Activated CD8-positive, alpha-beta T cell treated with anti-CD3 and anti-CD28 coated beads for 36 hours (primary cell): ENCODE results near the gene TNFAIP8L3. TPM values are rescaled to one million over a fixed set of nuclear protein-coding genes. Genes with fewer than 3 reads are reported as not detected.

Experiments
- ATAC-seq: fragments of 200-7000 bp; cut with Tn5 transposase; one replicate; pipeline ENCODE4 v1.10.0; 2021; ENCODE audit warnings: mild to moderate bottlenecking, moderate library complexity
- CTCF ChIA-PET: fragments of 350-600 bp; sonication (Branson Sonifier 250); formaldehyde crosslinking; loops from one replicate; lab custom pipeline; 2021; ENCODE audit warnings: antibody characterized with exemption; lab: Charles Lee
- POLR2A ChIA-PET: fragments of 350-600 bp; sonication (Branson Sonifier 250); formaldehyde crosslinking; loops from one replicate; lab custom pipeline; 2021; ENCODE audit warnings: antibody characterized with exemption; lab: Charles Lee
- DNase-seq: peaks from one replicate; pipeline ENCODE4 v3.0.0-alpha.2; 2020
- H3K27ac Mint-ChIP-seq: one replicate; pipeline ENCODE4 v1.8.0; 2021; ENCODE audit warnings: mild to moderate bottlenecking, mixed read lengths
- H3K27me3 Mint-ChIP-seq: one replicate; pipeline ENCODE4 v1.8.0; 2021; ENCODE audit warnings: mixed read lengths
- H3K36me3 Mint-ChIP-seq: one replicate; pipeline ENCODE4 v1.8.0; 2021; ENCODE audit warnings: low read depth, mixed read lengths
- H3K4me1 Mint-ChIP-seq: one replicate; pipeline ENCODE4 v1.8.0; 2021; ENCODE audit warnings: low read depth, mixed read lengths
- H3K4me3 Mint-ChIP-seq: one replicate; pipeline ENCODE4 v1.8.0; 2021; ENCODE audit warnings: mild to moderate bottlenecking, moderate library complexity, mixed read lengths
- H3K9me3 Mint-ChIP-seq: one replicate; pipeline ENCODE4 v1.8.0; 2021; ENCODE audit warnings: mixed read lengths
- intact Hi-C: fragments of 100-400 bp; cut with micrococcal nuclease; formaldehyde crosslinking; loops from one replicate; pipeline ENCODE4 v1.10.0; 2022
- total RNA-seq, 2 experiments: library from RNA; stranded (reverse); gene quantifications; one replicate each; pipeline ENCODE4 v1.2.3, GENCODE V29; 2021
- TF ChIP-seq, protein P1 (sequence below): fragments of 200-600 bp; IDR thresholded peaks from one replicate; pipeline ENCODE4 v1.8.0; 2022; ENCODE audit warnings: antibody characterized with exemption, mild to moderate bottlenecking

The TNFAIP8L3 gene
- total RNA-seq, 2 experiments from 2014 or later = 0.14 TPM; not detected in 1

DNA sequence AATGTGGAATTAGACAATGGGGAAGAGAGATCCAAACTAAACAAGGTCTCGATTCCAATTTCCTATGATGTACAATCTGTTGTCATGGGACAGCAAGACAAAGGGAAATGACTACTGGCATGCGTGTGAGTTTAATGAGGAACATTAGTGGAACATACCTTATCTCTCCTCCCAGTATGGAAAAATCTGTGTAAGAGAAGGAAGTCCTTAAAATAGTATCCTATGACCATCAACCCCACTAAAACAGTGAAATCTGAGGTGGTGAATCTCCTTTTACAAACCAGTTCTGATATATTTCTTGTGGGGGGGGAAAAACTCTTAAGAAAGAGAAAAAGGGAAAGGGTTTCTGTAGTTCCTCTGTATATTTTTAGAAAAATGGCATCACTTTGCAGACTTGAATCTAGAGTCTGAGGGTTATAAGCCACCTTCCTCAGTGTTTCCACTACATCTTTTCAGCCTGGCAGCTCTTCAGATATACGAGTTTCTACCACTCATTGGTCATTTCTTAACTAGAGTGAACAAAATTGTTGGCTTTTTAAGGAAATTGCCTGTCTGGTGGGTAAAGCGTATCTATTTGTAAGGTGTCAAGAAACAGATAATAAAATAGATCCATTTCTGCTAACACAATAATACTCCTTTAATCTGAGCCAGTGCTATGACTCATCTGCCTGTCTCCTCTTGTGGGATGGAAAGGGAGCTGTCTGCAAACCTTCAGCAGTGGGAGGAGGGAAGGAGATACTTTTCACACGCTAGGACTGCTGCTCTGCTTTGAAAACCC, 3.0 kb upstream of the TNFAIP8L3 start:
- Mint-ChIP-seq H3K27ac (no peak overlapping the region), H3K27me3 (peaks cover 55% of the 10 kb centered on the region), H3K9me3 (no peaks in the 10 kb centered on the region), H3K4me1 (peaks cover 12% of the 10 kb centered on the region), H3K36me3 (no peaks in the 10 kb centered on the region), H3K4me3 (no peak overlapping the region)
- ChIA-PET CTCF (interaction anchor here (0.6 to 1.2 kb wide), 2 partner anchors 95 to 596 kb away, joined by 3 read pairs; no protein-coding TSS in a partner anchor), POLR2A (no interaction called here)
- intact Hi-C loops = no loop called here
- no peak for ATAC-seq
- TF ChIP-seq, protein P1, sequence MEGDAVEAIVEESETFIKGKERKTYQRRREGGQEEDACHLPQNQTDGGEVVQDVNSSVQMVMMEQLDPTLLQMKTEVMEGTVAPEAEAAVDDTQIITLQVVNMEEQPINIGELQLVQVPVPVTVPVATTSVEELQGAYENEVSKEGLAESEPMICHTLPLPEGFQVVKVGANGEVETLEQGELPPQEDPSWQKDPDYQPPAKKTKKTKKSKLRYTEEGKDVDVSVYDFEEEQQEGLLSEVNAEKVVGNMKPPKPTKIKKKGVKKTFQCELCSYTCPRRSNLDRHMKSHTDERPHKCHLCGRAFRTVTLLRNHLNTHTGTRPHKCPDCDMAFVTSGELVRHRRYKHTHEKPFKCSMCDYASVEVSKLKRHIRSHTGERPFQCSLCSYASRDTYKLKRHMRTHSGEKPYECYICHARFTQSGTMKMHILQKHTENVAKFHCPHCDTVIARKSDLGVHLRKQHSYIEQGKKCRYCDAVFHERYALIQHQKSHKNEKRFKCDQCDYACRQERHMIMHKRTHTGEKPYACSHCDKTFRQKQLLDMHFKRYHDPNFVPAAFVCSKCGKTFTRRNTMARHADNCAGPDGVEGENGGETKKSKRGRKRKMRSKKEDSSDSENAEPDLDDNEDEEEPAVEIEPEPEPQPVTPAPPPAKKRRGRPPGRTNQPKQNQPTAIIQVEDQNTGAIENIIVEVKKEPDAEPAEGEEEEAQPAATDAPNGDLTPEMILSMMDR = no peak
- no peak for DNase-seq

DNA sequence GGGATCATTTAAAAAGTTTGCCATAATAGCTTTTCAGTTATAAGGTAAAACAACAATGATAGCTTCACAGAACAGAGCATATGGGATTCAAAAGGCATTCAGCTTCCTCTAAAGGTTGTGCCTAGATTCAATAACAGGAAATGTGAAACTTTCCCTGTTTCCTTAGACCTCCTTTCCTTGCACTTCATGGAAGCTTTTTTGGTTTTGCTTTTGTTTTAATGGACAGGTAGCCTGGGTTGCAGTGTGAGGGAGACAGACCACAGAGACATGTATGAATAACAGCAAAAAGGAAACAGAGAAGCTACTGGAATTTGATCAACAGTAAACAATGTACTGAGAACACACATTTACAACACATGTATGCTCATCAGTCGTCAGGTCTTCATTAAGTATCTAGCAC, 2.3 kb upstream of the TNFAIP8L3 start:
- CTCF ChIA-PET = interaction anchor here (1.2 kb wide), 1 partner anchor 11 kb away, joined by 3 read pairs; no protein-coding TSS in a partner anchor

DNA sequence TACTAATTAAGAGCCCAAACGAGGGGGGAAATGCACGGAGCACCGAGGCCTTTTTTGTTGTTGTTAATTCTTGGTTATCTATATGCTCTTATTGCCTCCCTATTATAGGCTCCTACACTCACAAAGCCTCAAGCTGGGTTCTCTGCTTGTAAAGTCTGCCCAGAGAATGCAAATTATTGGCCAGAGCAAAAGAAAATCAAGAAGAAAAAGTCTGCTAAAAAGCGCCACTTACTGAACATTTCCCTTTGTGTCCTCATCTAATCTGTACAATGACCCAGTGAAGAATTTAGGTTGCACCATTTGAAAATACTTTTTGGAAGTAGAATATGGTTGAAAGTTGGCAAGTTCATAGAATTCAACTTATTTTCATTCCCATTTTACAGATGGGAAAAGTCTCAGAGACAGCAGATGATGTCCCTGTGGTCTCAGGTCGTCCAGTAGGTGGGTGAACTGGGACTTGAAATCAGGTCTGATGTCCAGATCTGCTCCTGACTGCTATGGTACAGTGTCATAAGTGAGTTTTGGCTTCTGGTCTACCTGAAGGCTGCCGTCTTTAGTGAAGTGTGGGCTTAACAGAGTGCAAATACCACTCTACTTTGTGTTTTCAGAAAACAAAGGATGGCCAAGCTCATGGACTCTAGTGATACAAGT, 1.1 kb upstream of the TNFAIP8L3 start:
- Mint-ChIP-seq H3K27ac (no peak overlapping the region), H3K4me3 (no peak overlapping the region), H3K9me3 (no peaks in the 10 kb centered on the region), H3K27me3 (peaks cover 66% of the 10 kb centered on the region), H3K4me1 (peaks cover 12% of the 10 kb centered on the region), H3K36me3 (no peaks in the 10 kb centered on the region)
- intact Hi-C loops = no loop called here
- TF ChIP-seq, protein P1 = no peak
- ATAC-seq (no peak), DNase-seq (no peak)
- CTCF ChIA-PET = interaction anchor here (1.2 kb wide), 1 partner anchor 9 kb away, joined by 3 read pairs; no protein-coding TSS in a partner anchor
- POLR2A ChIA-PET = interaction anchor here (1.1 kb wide), 1 partner anchor 187 kb away, joined by 4 read pairs; the partner anchor contains the start of gene AP4E1

More for the DNA sequence above, 2.3 kb upstream of the TNFAIP8L3 start:
- H3K27ac Mint-ChIP-seq = no peak overlapping the region
- no peaks in the 10 kb centered on the region for H3K36me3 Mint-ChIP-seq
- DNase-seq (no peak), ATAC-seq (no peak)
- peaks cover 12% of the 10 kb centered on the region for H3K4me1 Mint-ChIP-seq
- TF ChIP-seq, protein P1 = no peak
- intact Hi-C loops = no loop called here
- H3K9me3 Mint-ChIP-seq = no peaks in the 10 kb centered on the region
- H3K27me3 Mint-ChIP-seq = peaks cover 60% of the 10 kb centered on the region
- POLR2A ChIA-PET = no interaction called here
- H3K4me3 Mint-ChIP-seq = no peak overlapping the region

DNA sequence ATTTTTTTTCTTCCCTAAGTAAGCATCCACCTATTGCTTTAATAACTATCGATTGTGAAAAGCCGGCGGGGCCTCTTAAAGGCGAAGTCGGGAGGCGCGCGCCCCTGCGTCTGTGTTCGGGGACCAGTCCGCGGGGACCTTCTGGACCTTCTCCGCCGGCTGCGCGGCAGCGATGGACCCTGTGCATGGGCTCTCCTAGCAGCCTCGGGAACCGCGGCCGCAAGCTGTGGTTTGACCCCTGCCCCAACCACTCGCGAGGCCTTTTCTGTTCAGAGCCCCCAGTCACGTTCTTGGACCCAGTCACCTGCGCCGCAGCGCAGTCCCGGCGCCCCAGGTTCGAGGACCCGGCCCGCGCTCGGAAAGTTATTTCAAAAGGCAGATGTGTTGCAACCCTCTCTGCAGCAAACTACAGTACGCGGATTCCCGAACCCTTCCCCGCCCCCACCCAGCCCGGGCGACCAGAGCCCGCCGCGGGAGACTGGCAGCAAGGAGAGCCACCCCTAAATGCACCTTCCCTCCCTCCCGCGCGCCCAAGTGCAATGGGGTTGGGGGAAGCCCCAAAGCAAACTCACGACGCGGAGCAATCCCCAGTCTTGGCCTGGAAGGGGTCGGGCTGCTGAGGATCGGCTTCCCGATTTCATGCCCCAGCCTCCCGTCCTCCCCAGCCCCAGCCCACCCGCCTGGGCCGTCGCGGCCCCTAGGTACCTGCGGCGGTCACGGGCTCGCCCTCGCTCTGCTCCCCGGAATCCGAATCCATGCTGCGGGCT, 684 bp downstream of the TNFAIP8L3 start:
- TF ChIP-seq, protein P1 = no peak
- ATAC-seq (peak; percentile 28), DNase-seq (peak; percentile 15)
- peaks cover 73% of the 10 kb centered on the region for H3K27me3 Mint-ChIP-seq
- POLR2A ChIA-PET = no interaction called here
- H3K27ac Mint-ChIP-seq = no peak overlapping the region
- peak overlapping the region; percentile 57 for H3K4me3 Mint-ChIP-seq
- H3K36me3 Mint-ChIP-seq = no peaks in the 10 kb centered on the region
- CTCF ChIA-PET = no interaction called here
- H3K4me1 Mint-ChIP-seq = peaks cover 12% of the 10 kb centered on the region
- intact Hi-C loops = no loop called here
- H3K9me3 Mint-ChIP-seq = no peaks in the 10 kb centered on the region
